ENCODE measurements around the gene USP17L15.
"Not testable (repeated sequence)": the region's sequence is repeated elsewhere in the genome, so short reads cannot be mapped to it uniquely, and the experiment has no call there.

USP17L15 gene

GRCh38 chr4:9234085-9234484 lies at the start of gene USP17L15:
Gene USP17L15, plus strand, starts transcription at chr4:9234385. Its CDS starts 0 bp downstream, at chr4:9234385.
- not testable (repeated sequence) for DNase-seq (ENCODE audit: low read depth)

- DNase-seq (ENCODE audit: low read depth) = not testable (repeated sequence)
Measured at GRCh38 chr4:9210357-9210756, 23.8 kb upstream of the USP17L15 start, which contains the start of gene USP17L10. Gene USP17L10, plus strand, starts transcription at chr4:9210657. Its CDS starts 0 bp downstream, at chr4:9210657.

- DNase-seq (ENCODE audit: low read depth) = not testable (repeated sequence)
Measured at GRCh38 chr4:9214701-9215100, 19.5 kb upstream of the USP17L15 start.

GRCh38 chr4:9215105-9215504 lies 19.1 kb upstream of the USP17L15 start, which contains the start of gene USP17L11:
Gene USP17L11, plus strand, starts transcription at chr4:9215405. Its CDS starts 0 bp downstream, at chr4:9215405.
- DNase-seq (ENCODE audit: low read depth) = not testable (repeated sequence)

GRCh38 chr4:9219852-9220251 lies 14.3 kb upstream of the USP17L15 start, which contains the start of gene USP17L12:
Gene USP17L12, plus strand, starts transcription at chr4:9220152. Its CDS starts 0 bp downstream, at chr4:9220152.
- DNase-seq (ENCODE audit: low read depth) = not testable (repeated sequence)

- DNase-seq (ENCODE audit: low read depth) = not testable (repeated sequence)
Measured at GRCh38 chr4:9224596-9224995, 9.6 kb upstream of the USP17L15 start, which contains the start of gene USP17L13. Gene USP17L13, plus strand, starts transcription at chr4:9224896. Its CDS starts 0 bp downstream, at chr4:9224896.

- DNase-seq (ENCODE audit: low read depth) = not testable (repeated sequence)
Measured at GRCh38 chr4:9230249-9230648, 3.9 kb upstream of the USP17L15 start.

- DNase-seq (ENCODE audit: low read depth) = not testable (repeated sequence)
Measured at GRCh38 chr4:9238461-9238860, 4.3 kb downstream of the USP17L15 start.

GRCh38 chr4:9243579-9243978 lies 9.4 kb downstream of the USP17L15 start, which contains the start of gene USP17L17:
Gene USP17L17, plus strand, starts transcription at chr4:9243879. Its CDS starts 0 bp downstream, at chr4:9243879.
- not testable (repeated sequence) for DNase-seq (ENCODE audit: low read depth)

GRCh38 chr4:9247953-9248680 lies 13.9 kb downstream of the USP17L15 start, which contains the start of gene USP17L18:
Gene USP17L18, plus strand, starts transcription at chr4:9248630. Its CDS starts 0 bp downstream, at chr4:9248630.
- DNase-seq (ENCODE audit: low read depth) = not testable (repeated sequence)

GRCh38 chr4:9253078-9253477 lies 18.9 kb downstream of the USP17L15 start, which contains the start of gene USP17L19:
Gene USP17L19, plus strand, starts transcription at chr4:9253378. Its CDS starts 0 bp downstream, at chr4:9253378.
- DNase-seq (ENCODE audit: low read depth) = not testable (repeated sequence)

GRCh38 chr4:9257824-9258223 lies 23.6 kb downstream of the USP17L15 start, which contains the start of gene USP17L20:
Gene USP17L20, plus strand, starts transcription at chr4:9258124. Its CDS starts 0 bp downstream, at chr4:9258124.
- DNase-seq (ENCODE audit: low read depth) = not testable (repeated sequence)

GRCh38 chr4:9262572-9262971 lies 28.4 kb downstream of the USP17L15 start, which contains the start of gene USP17L21:
Gene USP17L21, plus strand, starts transcription at chr4:9262872. Its CDS starts 0 bp downstream, at chr4:9262872.
- DNase-seq (ENCODE audit: low read depth) = not testable (repeated sequence)

GRCh38 chr4:9267319-9267718 lies 33.1 kb downstream of the USP17L15 start, which contains the start of gene USP17L22:
Gene USP17L22, plus strand, starts transcription at chr4:9267619. Its CDS starts 0 bp downstream, at chr4:9267619.
- not testable (repeated sequence) for DNase-seq (ENCODE audit: low read depth)

- not testable (repeated sequence) for DNase-seq (ENCODE audit: low read depth)
Measured at GRCh38 chr4:9271719-9272118, 37.5 kb downstream of the USP17L15 start.

All from CMK (cell line).